Stimulated activated memory B cell treated with anti-CD40 and anti-IgM and Interleukin-4, amounts not matched to agents 10 μg/mL and 1 μg/mL and 100 μg/mL, for 72 hours (primary cell): ENCODE results near the gene GSTO1.

Source experiments
- ATAC-seq: fragments of 150-1000 bp; cut with Tn5 transposase; 2 replicates; pipeline ENCODE4 v1.10.0; 2021
- H3K27ac Mint-ChIP-seq: one replicate; pipeline ENCODE4 v1.8.0; 2022; ENCODE audit warnings: mild to moderate bottlenecking, mixed read lengths
- H3K27me3 Mint-ChIP-seq: one replicate; pipeline ENCODE4 v1.8.0; 2022; ENCODE audit warnings: mixed read lengths
- H3K36me3 Mint-ChIP-seq: one replicate; pipeline ENCODE4 v1.8.0; 2022; ENCODE audit warnings: mixed read lengths
- H3K4me1 Mint-ChIP-seq: one replicate; pipeline ENCODE4 v1.8.0; 2022; ENCODE audit warnings: mixed read lengths
- H3K4me3 Mint-ChIP-seq: one replicate; pipeline ENCODE4 v1.8.0; 2022; ENCODE audit warnings: mild to moderate bottlenecking, moderate library complexity, mixed read lengths
- H3K9me3 Mint-ChIP-seq: one replicate; pipeline ENCODE4 v1.8.0; 2022; ENCODE audit warnings: mixed read lengths

GSTO1 gene

GRCh38 chr10:104254493-104255310 is at the start of gene GSTO1:
Gene GSTO1 (plus strand): TSS chr10:104254892. CDS start chr10:104254929, 37 bp downstream.
- ATAC-seq: peak; percentile 83
- Mint-ChIP-seq H3K4me1 (peaks cover 46% of the 10 kb centered on the region), H3K9me3 (no peaks in the 10 kb centered on the region), H3K36me3 (peaks cover 19% of the 10 kb centered on the region), H3K27me3 (no peaks in the 10 kb centered on the region), H3K4me3 (peak within 1 kb of the TSS; percentile 85), H3K27ac (peak within 1 kb of the TSS; percentile 81)

GRCh38 chr10:104208730-104209129 is 46.0 kb upstream of the GSTO1 start:
- no peak overlapping the region for H3K4me3 Mint-ChIP-seq
- H3K9me3 Mint-ChIP-seq: no peaks in the 10 kb centered on the region
- H3K27me3 Mint-ChIP-seq: peaks cover 51% of the 10 kb centered on the region
- H3K4me1 Mint-ChIP-seq: no peaks in the 10 kb centered on the region
- no peak overlapping the region for H3K27ac Mint-ChIP-seq
- ATAC-seq: no peak
- H3K36me3 Mint-ChIP-seq: no peaks in the 10 kb centered on the region

GRCh38 chr10:104209575-104210198 is 45.0 kb upstream of the GSTO1 start:
- Mint-ChIP-seq H3K9me3 (no peaks in the 10 kb centered on the region), H3K4me3 (no peak overlapping the region), H3K36me3 (no peaks in the 10 kb centered on the region), H3K4me1 (no peaks in the 10 kb centered on the region), H3K27me3 (peaks cover 42% of the 10 kb centered on the region), H3K27ac (no peak overlapping the region)
- no peak for ATAC-seq

GRCh38 chr10:104216631-104217030 is 38.1 kb upstream of the GSTO1 start:
- no peaks in the 10 kb centered on the region for H3K9me3 Mint-ChIP-seq
- H3K4me3 Mint-ChIP-seq: no peak overlapping the region
- peaks cover 19% of the 10 kb centered on the region for H3K27me3 Mint-ChIP-seq
- H3K36me3 Mint-ChIP-seq: no peaks in the 10 kb centered on the region
- no peak overlapping the region for H3K27ac Mint-ChIP-seq
- peaks cover 7% of the 10 kb centered on the region for H3K4me1 Mint-ChIP-seq
- ATAC-seq: peak; percentile 16

GRCh38 chr10:104218751-104219150 is 35.9 kb upstream of the GSTO1 start:
- no peak overlapping the region for H3K4me3 Mint-ChIP-seq
- ATAC-seq: no peak
- no peaks in the 10 kb centered on the region for H3K36me3 Mint-ChIP-seq
- H3K27me3 Mint-ChIP-seq: peaks cover 15% of the 10 kb centered on the region
- no peaks in the 10 kb centered on the region for H3K9me3 Mint-ChIP-seq
- no peak overlapping the region for H3K27ac Mint-ChIP-seq
- peaks cover 7% of the 10 kb centered on the region for H3K4me1 Mint-ChIP-seq

- no peak for ATAC-seq
- no peak overlapping the region for H3K27ac Mint-ChIP-seq
- H3K9me3 Mint-ChIP-seq: no peaks in the 10 kb centered on the region
- no peaks in the 10 kb centered on the region for H3K36me3 Mint-ChIP-seq
- no peak overlapping the region for H3K4me3 Mint-ChIP-seq
- H3K27me3 Mint-ChIP-seq: peaks cover 15% of the 10 kb centered on the region
- H3K4me1 Mint-ChIP-seq: peaks cover 7% of the 10 kb centered on the region
These were observed 34.2 kb upstream of the GSTO1 start for GRCh38 chr10:104220522-104220921.

- no peak overlapping the region for H3K4me3 Mint-ChIP-seq
- ATAC-seq: no peak
- peaks cover 15% of the 10 kb centered on the region for H3K27me3 Mint-ChIP-seq
- H3K4me1 Mint-ChIP-seq: peaks cover 7% of the 10 kb centered on the region
- no peak overlapping the region for H3K27ac Mint-ChIP-seq
- H3K9me3 Mint-ChIP-seq: no peaks in the 10 kb centered on the region
- H3K36me3 Mint-ChIP-seq: no peaks in the 10 kb centered on the region
These were observed 31.4 kb upstream of the GSTO1 start for GRCh38 chr10:104223304-104223703.

GRCh38 chr10:104230490-104230889 is 24.2 kb upstream of the GSTO1 start:
- H3K27ac Mint-ChIP-seq: no peak overlapping the region
- H3K4me3 Mint-ChIP-seq: no peak overlapping the region
- peaks cover 12% of the 10 kb centered on the region for H3K4me1 Mint-ChIP-seq

GRCh38 chr10:104231784-104232612 is 22.7 kb upstream of the GSTO1 start, which contains the start of gene CFAP43:
Gene CFAP43 (minus strand): TSS chr10:104232364. CDS start chr10:104232246, 118 bp downstream.
- Mint-ChIP-seq H3K36me3 (no peaks in the 10 kb centered on the region), H3K4me1 (peaks cover 12% of the 10 kb centered on the region), H3K4me3 (peak within 1 kb of the TSS; percentile 93), H3K27me3 (peaks cover 25% of the 10 kb centered on the region), H3K9me3 (peaks cover 7% of the 10 kb centered on the region), H3K27ac (peak within 1 kb of the TSS; percentile 70)
- ATAC-seq: peak; percentile 100

More at GRCh38 chr10:104230490-104230889, 24.2 kb upstream of the GSTO1 start:
- no peak for ATAC-seq
- H3K27me3 Mint-ChIP-seq: peaks cover 14% of the 10 kb centered on the region
- no peaks in the 10 kb centered on the region for H3K36me3 Mint-ChIP-seq
- peaks cover 3% of the 10 kb centered on the region for H3K9me3 Mint-ChIP-seq

GRCh38 chr10:104232613-104233102 is 22.0 kb upstream of the GSTO1 start:
- peak; percentile 14 for ATAC-seq
- peak overlapping the region; percentile 93 for H3K4me3 Mint-ChIP-seq
- peaks cover 7% of the 10 kb centered on the region for H3K9me3 Mint-ChIP-seq
- peaks cover 30% of the 10 kb centered on the region for H3K27me3 Mint-ChIP-seq
- peaks cover 12% of the 10 kb centered on the region for H3K4me1 Mint-ChIP-seq
- no peak overlapping the region for H3K27ac Mint-ChIP-seq
- no peaks in the 10 kb centered on the region for H3K36me3 Mint-ChIP-seq

- H3K27ac Mint-ChIP-seq: no peak overlapping the region
- H3K9me3 Mint-ChIP-seq: peaks cover 7% of the 10 kb centered on the region
- no peaks in the 10 kb centered on the region for H3K36me3 Mint-ChIP-seq
- ATAC-seq: no peak
- H3K27me3 Mint-ChIP-seq: peaks cover 40% of the 10 kb centered on the region
- H3K4me1 Mint-ChIP-seq: peaks cover 12% of the 10 kb centered on the region
- H3K4me3 Mint-ChIP-seq: peak overlapping the region; percentile 19
These were observed 20.9 kb upstream of the GSTO1 start for GRCh38 chr10:104233817-104234216.

GRCh38 chr10:104234934-104235333 is 19.8 kb upstream of the GSTO1 start:
- Mint-ChIP-seq H3K27me3 (peaks cover 50% of the 10 kb centered on the region), H3K27ac (no peak overlapping the region), H3K4me1 (peaks cover 12% of the 10 kb centered on the region), H3K9me3 (peaks cover 7% of the 10 kb centered on the region), H3K36me3 (no peaks in the 10 kb centered on the region), H3K4me3 (no peak overlapping the region)
- ATAC-seq: no peak

- H3K9me3 Mint-ChIP-seq: peaks cover 7% of the 10 kb centered on the region
- ATAC-seq: no peak
- no peak overlapping the region for H3K4me3 Mint-ChIP-seq
- H3K4me1 Mint-ChIP-seq: peaks cover 12% of the 10 kb centered on the region
- H3K27me3 Mint-ChIP-seq: peaks cover 50% of the 10 kb centered on the region
- H3K27ac Mint-ChIP-seq: no peak overlapping the region
- H3K36me3 Mint-ChIP-seq: no peaks in the 10 kb centered on the region
These were observed 18.9 kb upstream of the GSTO1 start for GRCh38 chr10:104235801-104236200.

- Mint-ChIP-seq H3K9me3 (peaks cover 3% of the 10 kb centered on the region), H3K36me3 (no peaks in the 10 kb centered on the region), H3K4me1 (no peaks in the 10 kb centered on the region), H3K4me3 (no peak overlapping the region), H3K27me3 (peaks cover 51% of the 10 kb centered on the region), H3K27ac (no peak overlapping the region)
- no peak for ATAC-seq
These were observed 14.6 kb upstream of the GSTO1 start for GRCh38 chr10:104240078-104240477.

- Mint-ChIP-seq H3K36me3 (no peaks in the 10 kb centered on the region), H3K9me3 (no peaks in the 10 kb centered on the region), H3K27me3 (peaks cover 36% of the 10 kb centered on the region), H3K4me3 (no peak overlapping the region), H3K27ac (no peak overlapping the region), H3K4me1 (no peaks in the 10 kb centered on the region)
- ATAC-seq: no peak
These were observed 12.1 kb upstream of the GSTO1 start for GRCh38 chr10:104242545-104242944.
